Endodermal cell (in vitro differentiated cells): Measurements from ENCODE around the gene NRXN3. TPM values are rescaled to one million over a fixed set of nuclear protein-coding genes. Genes with fewer than 3 reads are reported as not detected.

Experiments
- DNase-seq: peaks from one replicate; pipeline ENCODE4 v3.0.0-alpha.2; 2017
- H3K27ac ChIP-seq: 2 replicates; pipeline ENCODE4 v1.5.1; 2013; ENCODE audit warnings: mild to moderate bottlenecking, low read depth, low read length, moderate library complexity
- H3K27me3 ChIP-seq: 2 replicates; pipeline ENCODE4 v1.6.1; 2013; ENCODE audit warnings: mild to moderate bottlenecking, low read length, moderate library complexity; ENCODE audit not compliant: insufficient read depth, control insufficient read depth, poor library complexity, severe bottlenecking
- H3K36me3 ChIP-seq: 2 replicates; pipeline ENCODE4 v1.7.0; 2013; ENCODE audit warnings: mild to moderate bottlenecking, low read length, moderate library complexity; ENCODE audit not compliant: control insufficient read depth, insufficient read depth
- H3K4me1 ChIP-seq: one replicate; pipeline ENCODE4 v1.7.0; 2013; ENCODE audit warnings: low read length; ENCODE audit not compliant: control insufficient read depth, insufficient read depth
- H3K4me3 ChIP-seq: 2 replicates; pipeline ENCODE4 v1.5.1; 2013; ENCODE audit warnings: mild to moderate bottlenecking, low read length, moderate library complexity
- H3K9ac ChIP-seq: 2 replicates; pipeline ENCODE4 v1.6.1; 2013; ENCODE audit warnings: mild to moderate bottlenecking, low read length, moderate library complexity; ENCODE audit not compliant: poor library complexity, severe bottlenecking; ENCODE audit errors: extremely low read depth
- H3K9me3 ChIP-seq: 2 replicates; pipeline ENCODE4 v1.6.1; 2013; ENCODE audit warnings: mild to moderate bottlenecking, low read length, moderate library complexity; ENCODE audit not compliant: control insufficient read depth
- H3K27ac Mint-ChIP-seq: 2 replicates; pipeline ENCODE4 v1.8.0; 2020; ENCODE audit warnings: mixed read lengths
- H3K27me3 Mint-ChIP-seq: 2 replicates; pipeline ENCODE4 v1.8.0; 2021; ENCODE audit warnings: mild to moderate bottlenecking, mixed read lengths; ENCODE audit not compliant: insufficient read depth
- H3K36me3 Mint-ChIP-seq: 2 replicates; pipeline ENCODE4 v1.8.0; 2020; ENCODE audit warnings: low read depth, mixed read lengths
- H3K4me1 Mint-ChIP-seq: 2 replicates; pipeline ENCODE4 v1.8.0; 2020; ENCODE audit warnings: mixed read lengths
- H3K4me3 Mint-ChIP-seq: 2 replicates; pipeline ENCODE4 v1.8.0; 2020; ENCODE audit warnings: mild to moderate bottlenecking, moderate library complexity, mixed read lengths
- H3K9me3 Mint-ChIP-seq: 2 replicates; pipeline ENCODE4 v1.8.0; 2020; ENCODE audit warnings: mild to moderate bottlenecking, mixed read lengths
- whole genome bisulfite sequencing, 2 experiments: methylation state at CpG; one replicate each; pipeline versions ENCODE4 v1.1.5 to v1.1.7; 2013; ENCODE audit warnings: missing lambda C conversion rate in 2 of 2, mixed read lengths in 1 of 2; ENCODE audit not compliant: insufficient coverage in 1 of 2, insufficient read length in 1 of 2; 5-methylcytosine and 5-hydroxymethylcytosine counted together
- total RNA-seq, 2 donors: library from RNA; stranded (reverse); fragmentation: NEBNext Ultra II Directional in 1 of 2; extraction: Animal tissue kit (Norgen Biotek cat#: 25700) in 1 of 2; gene quantifications; 2 replicates in 1 of 2; 3 replicates in 1 of 2; pipeline ENCODE4 v1.2.1, GENCODE V29; 2021
- TF ChIP-seq, protein P1 (sequence below): fragments of 200-600 bp; sonication (generic); conservative IDR thresholded peaks from 2 replicates; pipeline ENCODE4 v1.5.0; 2021; ENCODE audit warnings: antibody characterized with exemption, mild to moderate bottlenecking

The NRXN3 gene
- total RNA-seq, 2 donors from 2014 or later = 20.9 to 21.4 TPM

DNA sequence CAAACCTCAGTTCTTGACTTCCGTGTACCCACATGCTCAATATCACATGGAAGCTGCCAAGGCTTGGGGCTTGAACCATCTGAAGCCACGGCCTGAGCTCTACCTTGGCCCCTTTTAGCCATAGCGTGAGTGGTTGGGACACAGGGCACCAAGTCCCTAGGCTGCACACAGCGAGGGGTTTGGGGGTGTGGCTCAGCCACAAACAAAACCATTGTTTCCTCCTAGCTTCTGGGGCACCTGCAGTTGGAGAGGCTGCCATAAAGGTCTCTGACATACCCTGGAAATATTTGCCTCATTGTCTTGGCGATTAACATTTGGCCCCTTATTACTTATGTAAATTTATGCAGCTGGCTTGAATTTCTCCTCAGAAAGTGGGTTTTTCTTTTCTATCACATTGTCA lies 628.6 kb downstream of the NRXN3 start:
- H3K36me3 Mint-ChIP-seq = no peaks in the 10 kb centered on the region
- peaks cover 2% of the 10 kb centered on the region for H3K4me1 Mint-ChIP-seq
- no peak for DNase-seq
- Histone ChIP-seq H3K27me3 (no peaks in the 10 kb centered on the region), H3K9ac (no peak overlapping the region), H3K4me3 (no peak overlapping the region), H3K4me1 (no peaks in the 10 kb centered on the region), H3K9me3 (no peaks in the 10 kb centered on the region), H3K27ac (no peak overlapping the region), H3K36me3 (no peaks in the 10 kb centered on the region)
- no peak overlapping the region for H3K27ac Mint-ChIP-seq
- no peaks in the 10 kb centered on the region for H3K9me3 Mint-ChIP-seq
- H3K27me3 Mint-ChIP-seq = peaks cover 1% of the 10 kb centered on the region
- 94% methylated on average over 4 of the region's 5 CpGs; no CpG with 5 or more reads in 1 of the 2 experiments for WGBS, 2 experiments
- H3K4me3 Mint-ChIP-seq = no peak overlapping the region
- TF ChIP-seq, protein P1, sequence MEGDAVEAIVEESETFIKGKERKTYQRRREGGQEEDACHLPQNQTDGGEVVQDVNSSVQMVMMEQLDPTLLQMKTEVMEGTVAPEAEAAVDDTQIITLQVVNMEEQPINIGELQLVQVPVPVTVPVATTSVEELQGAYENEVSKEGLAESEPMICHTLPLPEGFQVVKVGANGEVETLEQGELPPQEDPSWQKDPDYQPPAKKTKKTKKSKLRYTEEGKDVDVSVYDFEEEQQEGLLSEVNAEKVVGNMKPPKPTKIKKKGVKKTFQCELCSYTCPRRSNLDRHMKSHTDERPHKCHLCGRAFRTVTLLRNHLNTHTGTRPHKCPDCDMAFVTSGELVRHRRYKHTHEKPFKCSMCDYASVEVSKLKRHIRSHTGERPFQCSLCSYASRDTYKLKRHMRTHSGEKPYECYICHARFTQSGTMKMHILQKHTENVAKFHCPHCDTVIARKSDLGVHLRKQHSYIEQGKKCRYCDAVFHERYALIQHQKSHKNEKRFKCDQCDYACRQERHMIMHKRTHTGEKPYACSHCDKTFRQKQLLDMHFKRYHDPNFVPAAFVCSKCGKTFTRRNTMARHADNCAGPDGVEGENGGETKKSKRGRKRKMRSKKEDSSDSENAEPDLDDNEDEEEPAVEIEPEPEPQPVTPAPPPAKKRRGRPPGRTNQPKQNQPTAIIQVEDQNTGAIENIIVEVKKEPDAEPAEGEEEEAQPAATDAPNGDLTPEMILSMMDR = no peak

DNA sequence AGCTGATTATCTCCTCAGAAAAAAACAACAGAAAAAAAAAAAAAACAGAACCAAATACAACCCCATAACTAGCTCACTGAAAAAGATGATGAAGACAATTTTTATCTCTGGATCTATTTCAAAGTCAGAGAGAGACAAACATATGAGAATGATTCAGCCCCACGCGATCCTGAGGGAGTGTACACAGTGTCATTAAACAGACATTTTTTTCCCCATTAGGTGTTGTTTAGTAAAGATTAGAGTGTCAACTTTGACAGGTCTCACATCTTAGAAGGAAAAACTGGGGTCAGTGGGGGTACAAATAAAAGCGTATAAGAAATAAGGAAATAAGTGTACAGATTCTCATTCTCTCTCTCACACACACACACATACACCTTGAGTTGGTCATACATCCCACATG lies 635.4 kb downstream of the NRXN3 start:
- Mint-ChIP-seq H3K4me1 (peaks cover 16% of the 10 kb centered on the region), H3K36me3 (no peaks in the 10 kb centered on the region), H3K9me3 (no peaks in the 10 kb centered on the region), H3K27me3 (no peaks in the 10 kb centered on the region), H3K27ac (peak overlapping the region; percentile 33), H3K4me3 (no peak overlapping the region)
- Histone ChIP-seq H3K27ac (no peak overlapping the region), H3K4me1 (no peaks in the 10 kb centered on the region), H3K9me3 (no peaks in the 10 kb centered on the region), H3K27me3 (no peaks in the 10 kb centered on the region), H3K9ac (no peak overlapping the region), H3K4me3 (no peak overlapping the region), H3K36me3 (no peaks in the 10 kb centered on the region)
- DNase-seq = no peak
- WGBS, 2 experiments = 50% methylated on average over 2 of the region's 3 CpGs; no CpG with 5 or more reads in 1 of the 2 experiments
- TF ChIP-seq, protein P1 = no peak

DNA sequence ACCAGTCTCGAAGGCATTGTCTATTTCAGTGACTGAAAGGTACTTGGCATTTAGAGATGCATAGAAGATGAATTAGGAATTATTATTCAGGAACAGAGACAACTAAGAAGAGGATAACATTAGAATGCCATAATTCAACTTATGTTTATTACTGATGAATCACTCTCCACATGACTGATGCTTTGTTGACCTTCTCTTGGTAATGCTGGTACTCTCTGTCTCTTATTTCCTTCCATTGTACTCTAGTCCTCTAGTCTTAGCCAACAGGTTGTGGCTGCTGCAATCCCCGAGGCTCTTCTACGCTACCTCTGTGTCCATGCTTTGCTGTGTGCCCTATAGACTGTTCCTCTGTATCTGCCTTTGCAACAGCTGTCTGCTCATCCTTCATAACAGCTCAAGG lies 652.9 kb downstream of the NRXN3 start:
- Histone ChIP-seq H3K27ac (no peak overlapping the region), H3K4me1 (no peaks in the 10 kb centered on the region), H3K36me3 (no peaks in the 10 kb centered on the region), H3K9me3 (no peaks in the 10 kb centered on the region), H3K4me3 (no peak overlapping the region), H3K27me3 (no peaks in the 10 kb centered on the region), H3K9ac (no peak overlapping the region)
- Mint-ChIP-seq H3K27me3 (no peaks in the 10 kb centered on the region), H3K9me3 (no peaks in the 10 kb centered on the region), H3K4me1 (no peaks in the 10 kb centered on the region), H3K27ac (no peak overlapping the region), H3K4me3 (no peak overlapping the region), H3K36me3 (no peaks in the 10 kb centered on the region)
- WGBS, 2 experiments = 91 to 100% methylated on average over 2 to 3 of the region's 3 CpGs
- no peak for DNase-seq
- TF ChIP-seq, protein P1 = no peak
